Fibroblast of lung (primary cell): ENCODE data around the gene CEP192. TPM values are rescaled to one million over a fixed set of nuclear protein-coding genes. Genes with fewer than 3 reads are reported as not detected.

Source experiments
- DNase-seq, 2 donors: peaks; one replicate each; pipeline versions ENCODE4 v3.0.0 to v3.0.0-alpha.2; 2010; ENCODE audit warnings: low read depth in 2 of 2
- H2AFZ ChIP-seq: 2 replicates; pipeline ENCODE4 v1.5.1; 2012; ENCODE audit warnings: low read length, control low read depth, inconsistent platforms
- H3K27ac ChIP-seq: 2 replicates; pipeline ENCODE4 v1.5.1; 2011; ENCODE audit warnings: low read length, control low read depth; ENCODE audit not compliant: insufficient read depth
- H3K27me3 ChIP-seq: 2 replicates; pipeline ENCODE4 v1.5.1; 2011; ENCODE audit warnings: mild to moderate bottlenecking, low read length; ENCODE audit not compliant: control insufficient read depth, insufficient read depth
- H3K36me3 ChIP-seq: 2 replicates; pipeline ENCODE4 v1.5.1; 2011; ENCODE audit warnings: low read length; ENCODE audit not compliant: control insufficient read depth, insufficient read depth
- H3K4me1 ChIP-seq: 2 replicates; pipeline ENCODE4 v1.5.1; 2011; ENCODE audit warnings: low read length; ENCODE audit not compliant: control insufficient read depth, insufficient read depth; ENCODE audit errors: extremely low read depth
- H3K4me2 ChIP-seq: 2 replicates; pipeline ENCODE4 v1.5.1; 2011; ENCODE audit warnings: low read length, control low read depth; ENCODE audit not compliant: insufficient read depth; ENCODE audit errors: extremely low read depth
- H3K4me3 ChIP-seq, 4 experiments: fragments of 200-600 bp in 1 of 4; sonication (generic) in 1 of 4; replicated peaks in 1 of 4; 2 replicates each; pipeline ENCODE4 v1.5.1; 2011 to 2016; ENCODE audit warnings: low read length in 4 of 4, low read depth in 3 of 4, mild to moderate bottlenecking in 3 of 4, control low read depth in 2 of 4, inconsistent platforms in 1 of 4, mixed read lengths in 1 of 4; ENCODE audit not compliant: insufficient read depth in 1 of 4; ENCODE audit errors: control extremely low read depth in 1 of 4
- H3K79me2 ChIP-seq: 2 replicates; pipeline ENCODE4 v1.5.1; 2012; ENCODE audit warnings: mild to moderate bottlenecking, low read length, inconsistent platforms; ENCODE audit not compliant: control insufficient read depth, insufficient read depth
- H3K9ac ChIP-seq: 2 replicates; pipeline ENCODE4 v1.5.1; 2011; ENCODE audit warnings: mild to moderate bottlenecking, low read length, control low read depth; ENCODE audit not compliant: insufficient read depth
- H3K9me3 ChIP-seq: 2 replicates; pipeline ENCODE4 v1.5.1; 2012; ENCODE audit warnings: low read depth, low read length; ENCODE audit not compliant: control insufficient read depth, insufficient read depth
- H4K20me1 ChIP-seq: 2 replicates; pipeline ENCODE4 v1.5.1; 2011; ENCODE audit warnings: low read length; ENCODE audit not compliant: control insufficient read depth, insufficient read depth; ENCODE audit errors: extremely low read depth
- CTCF ChIP-seq, 2 donors: IDR thresholded peaks in 1 of 2; conservative IDR thresholded peaks in 1 of 2; 1 replicate in 1 of 2; 2 replicates in 1 of 2; pipeline ENCODE4 v1.5.1; 2011 to 2012; ENCODE audit warnings: low read length in 2 of 2, control low read depth in 1 of 2, inconsistent platforms in 1 of 2, low read depth in 1 of 2, mild to moderate bottlenecking in 1 of 2
- EZH2 ChIP-seq: IDR thresholded peaks from 2 replicates; pipeline ENCODE4 v1.5.1; 2012; ENCODE audit warnings: low read length, control low read depth, mild to moderate bottlenecking; ENCODE audit errors: missing control alignments
- polyA plus RNA-seq, 2 donors: library from polyadenylated mRNA; depleted of rRNA in 1 of 2; stranded (reverse) in 1 of 2; unstranded in 1 of 2; fragments of >200 nt; gene quantifications; 2 replicates each; pipeline ENCODE4 v1.2.1, GENCODE V29; 2011 to 2012; ENCODE audit warnings: missing spikeins in 1 of 2
- total RNA-seq: library from RNA; depleted of rRNA; stranded (reverse); fragments of >200 nt; gene quantifications from 2 replicates; pipeline ENCODE4 v1.2.1, GENCODE V29; 2014

CEP192 gene
- total and polyA plus RNA-seq, 2 donors (not counting 1 experiment from before 2014, with no cell fraction given), result 12.5 to 32.7 TPM

GRCh38 chr18:13173578-13174145, 182.5 kb downstream of the CEP192 start:
- Histone ChIP-seq H3K79me2 (no peaks in the 10 kb centered on the region), H4K20me1 (no peaks in the 10 kb centered on the region), H3K4me1 (no peaks in the 10 kb centered on the region), H3K4me2 (no peak overlapping the region), H3K36me3 (no peaks in the 10 kb centered on the region), H3K27ac (no peak overlapping the region), H2AFZ (no peak overlapping the region), H3K9ac (no peak overlapping the region), H3K27me3 (no peaks in the 10 kb centered on the region), H3K9me3 (no peaks in the 10 kb centered on the region), H3K4me3 (no peak overlapping the region)
- DNase-seq, result no peak
- TF ChIP-seq CTCF (conservative IDR thresholded peaks at IDR 0.05 in 1 of 2, IDR thresholded peaks at IDR 0.05 in 1 of 2; ENCODE audit: low read depth in 1 of 2, low read length in 2 of 2) (no peak), EZH2 (no peak)

Other genes with a start within 250 kb of the CEP192 start
- 23.6 and 24.1 TPM in 2 replicates for gene PTPN2, start 107.1 kb upstream of the CEP192 start, total RNA-seq
- gene PTPN2, start 107.1 kb upstream of the CEP192 start, polyA plus RNA-seq, result 18.7 and 23.7 TPM in 2 replicates
- 40.6 and 43.9 TPM in 2 replicates for gene SEH1L, start 43.4 kb upstream of the CEP192 start, total RNA-seq
- gene SEH1L, start 43.4 kb upstream of the CEP192 start, polyA plus RNA-seq, result 52.7 and 56.0 TPM in 2 replicates
- under 0.01 TPM in 1 of 2 replicates, not detected in the other for gene LDLRAD4, start 227.4 kb downstream of the CEP192 start, total RNA-seq
- not detected in 2 replicates for gene LDLRAD4, start 227.4 kb downstream of the CEP192 start, polyA plus RNA-seq